Vagina (tissue), 2 donors: Measurements from ENCODE around the gene PDCL3.

Experiments used
- POLR2A ChIP-seq, 2 donors: fragments of 450-650 bp; IDR thresholded peaks; one replicate each; pipeline ENCODE4 v1.6.1; 2017; ENCODE audit warnings: antibody characterized with exemption in 2 of 2, mild to moderate bottlenecking in 2 of 2, moderate library complexity in 2 of 2
- POLR2AphosphoS5 ChIP-seq, 2 donors: sonication (generic); formaldehyde crosslinking; IDR thresholded peaks; one replicate each; pipeline ENCODE4 v1.9.0; 2017; ENCODE audit warnings: antibody characterized with exemption in 2 of 2, mild to moderate bottlenecking in 2 of 2, low read depth in 1 of 2; ENCODE audit not compliant: insufficient read depth in 1 of 2
- TF ChIP-seq, protein P1 (sequence below), 3 experiments: fragments of 450-650 bp in 2 of 3; fragments of 200-600 bp in 1 of 3; sonication (generic) in 1 of 3; IDR thresholded peaks; one replicate each; pipeline ENCODE4 v1.5.1; 2017 to 2019; ENCODE audit warnings: antibody characterized with exemption in 3 of 3, mild to moderate bottlenecking in 2 of 3, moderate library complexity in 2 of 3

DNA sequence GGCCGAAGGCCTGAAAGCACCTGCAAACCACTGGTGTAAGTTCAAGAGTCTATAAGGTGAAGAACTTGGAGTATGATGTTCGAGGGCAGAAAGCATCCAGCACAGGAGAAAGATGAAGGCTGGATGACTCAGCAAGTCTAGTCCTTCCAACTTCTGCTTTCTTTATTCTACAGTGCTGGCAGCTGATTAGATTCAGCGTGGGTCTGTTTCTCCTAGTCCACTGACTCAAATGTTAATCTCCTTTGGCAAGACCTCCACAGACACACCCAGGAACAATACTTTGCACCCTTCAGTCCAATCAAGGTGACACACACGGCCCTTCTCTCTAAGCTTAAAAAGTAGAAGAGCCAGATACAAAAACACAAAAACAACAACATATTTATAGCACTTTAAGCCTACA, 49.1 kb upstream of the PDCL3 start:
- TF ChIP-seq, protein P1, sequence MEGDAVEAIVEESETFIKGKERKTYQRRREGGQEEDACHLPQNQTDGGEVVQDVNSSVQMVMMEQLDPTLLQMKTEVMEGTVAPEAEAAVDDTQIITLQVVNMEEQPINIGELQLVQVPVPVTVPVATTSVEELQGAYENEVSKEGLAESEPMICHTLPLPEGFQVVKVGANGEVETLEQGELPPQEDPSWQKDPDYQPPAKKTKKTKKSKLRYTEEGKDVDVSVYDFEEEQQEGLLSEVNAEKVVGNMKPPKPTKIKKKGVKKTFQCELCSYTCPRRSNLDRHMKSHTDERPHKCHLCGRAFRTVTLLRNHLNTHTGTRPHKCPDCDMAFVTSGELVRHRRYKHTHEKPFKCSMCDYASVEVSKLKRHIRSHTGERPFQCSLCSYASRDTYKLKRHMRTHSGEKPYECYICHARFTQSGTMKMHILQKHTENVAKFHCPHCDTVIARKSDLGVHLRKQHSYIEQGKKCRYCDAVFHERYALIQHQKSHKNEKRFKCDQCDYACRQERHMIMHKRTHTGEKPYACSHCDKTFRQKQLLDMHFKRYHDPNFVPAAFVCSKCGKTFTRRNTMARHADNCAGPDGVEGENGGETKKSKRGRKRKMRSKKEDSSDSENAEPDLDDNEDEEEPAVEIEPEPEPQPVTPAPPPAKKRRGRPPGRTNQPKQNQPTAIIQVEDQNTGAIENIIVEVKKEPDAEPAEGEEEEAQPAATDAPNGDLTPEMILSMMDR (IDR thresholded peaks at IDR 0.05), result no peak
- TF ChIP-seq POLR2AphosphoS5 (IDR thresholded peaks at IDR 0.05; ENCODE audit: insufficient read depth in 1 of 2, low read depth in 1 of 2) (no peak), POLR2A (IDR thresholded peaks at IDR 0.05) (no peak)
